ENCODE results near the gene PLXNC1.

PLXNC1 gene

DNA sequence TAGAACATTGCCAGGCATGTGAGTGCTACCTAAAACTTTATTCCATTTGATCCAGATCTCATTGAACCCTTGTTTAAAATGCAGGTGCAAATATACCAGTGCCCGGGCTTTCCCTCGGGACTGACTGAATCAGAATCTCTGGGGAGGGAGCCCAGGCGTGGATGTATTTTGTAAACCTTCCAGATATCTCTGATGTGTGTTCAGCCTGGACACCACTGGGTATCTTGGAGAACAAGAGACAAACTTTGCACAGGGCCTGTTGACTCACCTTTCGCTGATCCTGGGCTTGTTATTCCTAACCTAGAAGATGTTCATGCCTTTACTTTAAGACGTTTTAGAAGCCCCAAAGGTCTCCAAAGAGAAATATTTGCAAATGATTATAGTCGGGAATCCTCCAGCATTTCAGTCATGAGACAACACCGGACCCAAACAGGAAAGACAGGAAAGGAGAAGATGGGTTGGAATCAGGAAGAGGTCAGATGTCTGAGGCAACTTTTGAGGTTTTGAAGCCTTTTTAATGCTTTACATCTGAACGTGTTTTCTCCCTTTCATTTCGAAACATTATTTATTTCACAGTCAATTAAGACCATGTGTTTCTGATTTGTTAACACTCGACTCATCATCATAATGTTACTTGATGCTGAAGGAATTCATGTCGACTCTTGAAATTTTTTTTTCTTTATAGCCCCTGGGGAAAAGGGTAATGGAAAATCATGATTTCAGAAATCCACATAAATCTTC is 118.6 kb downstream of the PLXNC1 start:
- no peak for DNase-seq

DNA sequence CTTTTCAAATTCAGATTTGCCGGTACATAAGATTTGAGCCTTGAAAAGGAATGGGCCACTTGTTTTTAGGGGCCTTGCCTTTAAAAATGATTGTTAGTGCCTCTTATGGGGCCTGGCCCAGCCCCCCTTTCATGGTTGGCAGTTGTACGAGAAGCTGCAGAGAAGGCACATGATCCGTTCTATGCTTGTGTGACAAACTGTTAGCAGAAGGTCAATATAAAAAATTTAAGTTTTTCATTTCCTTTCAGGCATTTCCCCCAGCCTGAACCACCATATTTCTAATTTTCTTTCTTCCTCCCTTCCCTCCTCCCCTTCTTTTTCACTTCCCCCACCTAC is 119.1 kb downstream of the PLXNC1 start:
- DNase-seq, result no peak

DNA sequence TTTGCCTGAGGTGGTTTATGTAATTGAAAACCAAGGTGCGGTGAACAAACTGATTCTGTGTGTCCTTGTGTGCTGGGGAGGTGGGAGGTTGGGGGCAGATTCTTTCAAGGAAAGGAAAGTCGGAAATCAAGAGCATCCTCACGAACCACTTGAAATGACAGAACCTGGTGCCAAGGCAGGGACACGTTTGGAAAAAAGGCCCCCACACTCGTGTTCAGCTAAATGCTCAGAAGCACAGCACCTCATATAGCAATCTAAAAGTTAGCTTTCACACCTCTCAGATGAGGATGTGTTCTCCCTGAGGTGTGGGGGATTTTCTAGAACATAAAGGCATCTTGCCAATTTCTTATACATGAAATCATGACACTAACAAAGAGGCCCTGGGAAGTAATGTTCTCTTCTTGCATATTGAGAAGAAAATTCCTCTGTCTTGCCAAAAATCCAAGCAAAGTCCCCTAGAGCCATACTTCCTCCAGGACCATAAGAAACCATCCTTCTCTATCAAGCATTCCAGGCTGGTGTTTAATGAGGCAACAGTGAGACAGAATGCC is 119.6 kb downstream of the PLXNC1 start:
- no peak for DNase-seq

DNA sequence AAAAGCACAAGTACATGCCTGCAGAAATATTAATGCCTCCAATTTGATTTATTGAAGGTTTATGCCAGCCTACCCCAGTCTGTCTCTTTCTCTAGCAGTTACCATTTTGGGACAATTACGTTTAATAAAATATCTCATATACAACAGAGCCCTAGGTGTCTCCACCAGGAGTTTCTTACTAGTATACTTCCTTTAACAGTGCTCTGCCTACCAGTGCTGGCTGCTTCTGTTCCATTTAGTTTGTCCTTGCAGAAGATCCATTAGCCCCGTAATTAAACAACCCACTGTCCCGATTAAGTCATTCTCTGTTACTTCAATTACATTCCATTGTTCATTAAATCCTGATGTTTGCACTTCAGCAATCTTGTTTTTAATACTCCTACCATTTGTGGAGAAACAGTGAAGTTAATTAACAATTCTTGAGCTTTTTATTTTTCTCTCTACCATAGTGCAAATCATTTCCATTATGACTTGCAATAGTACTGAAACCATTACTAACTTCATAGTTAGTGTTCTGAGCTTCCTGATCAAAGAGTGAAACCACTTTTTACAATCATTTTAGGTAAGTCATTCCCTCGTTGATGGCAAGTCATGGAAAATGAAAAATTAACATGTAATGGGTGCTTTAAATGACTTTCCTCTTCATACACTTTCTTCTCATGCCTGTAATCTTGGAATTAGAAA is 121.1 kb downstream of the PLXNC1 start:
- DNase-seq, result no peak

DNA sequence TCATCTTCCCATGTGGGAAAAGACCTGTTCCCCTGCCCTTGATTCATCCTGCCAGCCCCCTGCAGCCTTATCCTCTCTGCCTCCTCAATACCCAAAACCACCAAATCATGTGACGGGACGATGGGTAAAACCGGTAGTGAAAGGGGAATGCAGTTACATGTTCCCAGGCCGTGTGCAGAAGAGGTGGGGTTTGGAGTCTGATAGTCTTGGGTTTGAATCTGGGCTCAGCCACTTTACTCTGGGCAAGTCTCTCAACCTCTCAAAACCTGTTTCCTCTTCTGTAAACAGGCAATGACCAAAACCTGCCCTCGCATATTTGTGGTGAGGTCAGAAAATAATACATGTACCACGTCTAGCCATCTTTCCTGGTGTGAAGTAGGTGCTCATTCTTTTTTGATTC is 123.0 kb downstream of the PLXNC1 start:
- no peak for DNase-seq

DNA sequence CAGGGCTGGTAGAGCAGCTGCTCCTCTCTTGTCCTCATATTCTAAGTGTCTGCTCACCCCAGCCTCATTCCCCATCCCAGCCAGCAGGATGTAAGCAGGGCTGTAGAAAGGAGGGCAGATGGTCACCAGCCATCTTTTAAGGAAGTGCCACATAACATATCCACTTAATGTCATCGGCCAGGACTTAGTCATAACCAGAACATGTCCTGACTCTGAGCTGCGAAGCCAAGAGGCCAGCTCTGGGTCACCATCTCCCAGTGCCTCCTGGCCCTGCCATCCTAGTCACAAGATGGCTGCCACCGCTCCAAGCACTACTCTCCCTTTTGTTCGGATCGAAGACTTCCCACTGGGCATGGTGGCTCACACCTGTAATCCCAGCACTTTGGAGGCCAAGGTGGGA is 123.9 kb downstream of the PLXNC1 start:
- DNase-seq, result no peak

DNA sequence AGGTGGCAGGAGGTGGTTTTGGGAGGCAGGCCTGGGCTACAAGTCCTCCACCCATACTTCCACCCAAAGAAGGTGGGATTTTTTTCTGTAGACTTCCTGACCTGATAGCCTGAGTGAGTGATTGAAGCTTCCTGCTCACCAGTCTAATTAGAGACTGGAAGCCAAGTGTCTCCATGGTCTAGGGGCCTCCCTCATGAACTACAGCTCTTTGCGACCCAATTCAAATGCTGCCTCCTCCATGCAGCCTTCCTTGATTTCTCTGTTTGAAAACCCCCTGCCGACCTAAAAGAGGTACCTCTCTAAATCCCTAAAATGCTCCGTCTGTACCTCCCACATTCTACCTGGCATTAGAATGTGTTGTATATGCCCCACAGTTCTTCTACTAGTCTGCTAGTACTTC is 124.9 kb downstream of the PLXNC1 start:
- DNase-seq, result no peak

DNA sequence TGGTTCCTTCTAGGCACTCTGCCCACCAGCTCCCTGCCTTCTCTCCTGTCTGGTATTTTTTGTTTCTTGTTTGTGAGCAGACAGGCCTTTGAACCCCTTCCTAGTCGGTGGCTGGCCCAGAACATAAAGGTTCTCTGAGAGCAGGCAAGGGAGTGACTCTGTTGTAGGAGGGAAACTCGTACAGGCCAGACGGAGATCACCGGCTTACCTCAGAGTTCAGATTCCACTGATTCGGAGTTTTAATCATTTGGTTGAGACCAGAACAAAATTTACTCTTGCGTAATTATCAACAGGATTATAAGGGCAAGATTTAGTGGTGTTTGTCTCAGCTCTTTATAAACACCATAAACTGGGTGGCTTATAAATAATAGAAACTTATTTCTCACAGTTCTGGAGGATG is 128.3 kb downstream of the PLXNC1 start:
- no peak for DNase-seq

DNA sequence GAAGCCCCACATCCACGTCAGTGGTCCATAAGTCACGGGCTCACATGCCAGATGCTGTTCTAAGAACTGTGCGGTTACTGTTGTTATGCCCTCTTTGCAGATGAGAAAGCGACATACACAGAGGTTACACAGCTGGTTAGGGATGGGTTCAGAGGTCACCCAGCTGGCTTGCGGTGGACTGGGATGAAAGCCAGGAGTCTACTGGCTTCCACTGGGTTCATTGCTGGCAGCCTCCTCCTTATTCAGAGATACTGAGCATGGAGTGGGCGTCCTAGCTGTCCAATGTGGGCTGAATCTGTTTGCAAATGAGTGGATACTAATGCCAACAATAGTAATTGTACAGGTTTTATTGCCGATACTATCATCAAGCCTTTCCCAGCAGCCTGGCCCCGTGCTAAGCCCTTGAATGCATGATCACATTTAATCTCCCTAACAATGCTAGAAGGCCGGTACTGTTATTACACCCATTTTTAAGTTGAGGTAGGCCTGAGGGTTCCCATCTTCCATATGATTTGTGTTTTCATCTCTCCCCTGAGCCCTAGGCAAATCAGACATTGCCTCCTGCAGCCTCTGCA is 129.1 kb downstream of the PLXNC1 start:
- DNase-seq, result no peak

DNA sequence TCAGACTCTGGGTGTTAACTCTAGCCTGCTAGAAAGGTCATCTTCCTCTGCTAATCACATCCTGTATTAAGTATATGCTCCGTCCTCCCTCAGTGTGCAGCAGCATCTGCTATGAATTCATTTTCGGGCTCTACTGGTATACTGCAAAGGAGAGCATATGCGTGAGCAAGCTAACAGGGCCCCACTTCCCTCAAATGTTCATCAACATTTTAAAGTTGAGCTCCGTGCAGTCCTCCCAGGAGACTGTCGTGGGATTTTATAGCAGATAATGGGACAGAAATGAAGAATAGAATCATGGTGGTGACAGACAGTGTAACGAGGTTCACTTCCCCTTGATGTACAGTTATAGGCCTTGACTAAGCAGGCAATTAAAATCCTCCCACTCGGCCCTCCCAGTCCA is 131.7 kb downstream of the PLXNC1 start:
- no peak for DNase-seq

DNA sequence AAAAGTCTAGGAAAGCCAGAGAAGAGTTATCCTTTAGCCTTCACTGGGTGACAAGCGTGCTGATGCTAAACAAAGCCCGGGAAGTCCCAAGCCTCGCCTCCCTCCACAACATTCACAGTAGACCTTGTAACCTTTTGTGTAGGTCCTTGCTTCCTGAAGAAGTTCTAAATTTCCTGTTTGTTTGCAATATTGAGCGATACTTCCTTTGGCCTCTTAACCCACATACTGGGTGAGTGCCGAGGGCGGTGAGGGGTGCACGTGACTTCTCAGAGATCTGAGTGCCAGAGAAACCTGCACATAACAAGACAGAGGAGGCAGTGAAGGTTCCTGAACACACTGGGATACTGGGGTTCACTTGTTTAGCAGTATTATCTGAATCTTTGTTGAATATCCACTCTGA is 134.3 kb downstream of the PLXNC1 start:
- no peak for DNase-seq

DNA sequence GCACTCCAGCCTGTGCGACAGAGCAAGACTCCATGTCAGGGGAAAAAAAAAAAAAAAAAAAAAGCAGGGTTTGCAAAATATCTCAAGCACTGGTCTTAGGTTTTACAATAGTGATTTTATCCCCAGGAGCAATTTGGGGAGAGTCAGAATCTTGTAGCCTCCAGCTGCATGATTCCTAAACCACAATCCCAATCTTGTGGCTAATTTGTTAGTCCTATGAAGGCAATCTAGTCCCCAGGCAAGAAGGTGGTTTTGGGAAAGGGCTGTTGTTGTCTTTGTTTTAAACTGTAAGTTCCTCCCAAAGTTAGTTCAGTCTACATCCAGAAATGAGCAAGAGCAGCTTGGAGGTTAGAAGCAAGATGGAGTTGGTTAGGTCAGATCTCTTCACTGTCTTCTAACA is 135.7 kb downstream of the PLXNC1 start:
- DNase-seq, result no peak

DNA sequence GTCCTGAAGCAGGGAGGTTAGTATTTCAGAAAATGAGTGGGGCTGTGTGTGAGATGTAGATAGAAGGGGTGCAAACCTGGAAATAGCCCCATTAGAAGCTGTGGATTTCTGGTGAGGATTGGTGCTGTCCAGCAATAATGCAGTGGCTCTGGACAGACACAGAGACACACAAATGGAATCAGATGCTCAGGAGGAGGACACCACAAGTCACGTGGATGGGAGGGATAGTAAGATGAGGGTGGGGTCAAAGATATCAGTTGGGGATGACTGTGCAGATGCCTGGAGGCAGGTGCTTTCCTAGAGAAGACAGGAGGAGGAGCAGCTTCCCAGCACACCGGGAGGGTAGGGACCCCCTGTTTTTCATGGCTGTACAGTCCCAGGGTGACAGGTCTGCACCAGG is 136.5 kb downstream of the PLXNC1 start:
- DNase-seq, result no peak

DNA sequence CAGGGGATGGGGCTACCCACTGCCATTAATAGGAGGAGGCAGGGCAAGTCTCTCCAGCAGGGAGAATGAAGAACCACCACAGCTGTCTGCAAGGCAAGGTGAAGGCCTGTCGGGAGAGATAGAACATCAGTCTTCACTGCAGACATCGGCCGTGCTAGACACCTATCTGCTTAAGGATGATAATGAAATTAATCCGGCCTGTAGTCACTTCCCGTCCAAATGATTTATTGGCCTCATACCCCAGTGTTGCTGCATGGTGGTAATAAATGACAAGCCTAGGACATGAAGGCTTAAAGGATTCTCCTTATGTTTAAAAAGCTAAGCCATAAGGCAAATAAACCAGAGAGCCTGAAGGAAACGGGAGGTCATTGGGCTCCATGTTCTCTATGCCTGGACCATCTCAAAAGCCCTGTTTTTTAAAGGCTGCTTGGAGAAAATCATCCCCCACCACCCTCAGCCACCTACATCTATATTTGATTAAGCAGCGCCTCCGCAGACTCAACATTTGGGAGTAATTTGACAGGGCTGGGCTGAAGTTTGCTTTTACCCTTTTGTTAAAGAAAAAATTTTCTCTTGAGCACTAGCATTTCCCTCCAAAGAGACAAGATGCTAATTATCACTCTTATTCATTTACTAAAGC is 137.7 kb downstream of the PLXNC1 start:
- no peak for DNase-seq

DNA sequence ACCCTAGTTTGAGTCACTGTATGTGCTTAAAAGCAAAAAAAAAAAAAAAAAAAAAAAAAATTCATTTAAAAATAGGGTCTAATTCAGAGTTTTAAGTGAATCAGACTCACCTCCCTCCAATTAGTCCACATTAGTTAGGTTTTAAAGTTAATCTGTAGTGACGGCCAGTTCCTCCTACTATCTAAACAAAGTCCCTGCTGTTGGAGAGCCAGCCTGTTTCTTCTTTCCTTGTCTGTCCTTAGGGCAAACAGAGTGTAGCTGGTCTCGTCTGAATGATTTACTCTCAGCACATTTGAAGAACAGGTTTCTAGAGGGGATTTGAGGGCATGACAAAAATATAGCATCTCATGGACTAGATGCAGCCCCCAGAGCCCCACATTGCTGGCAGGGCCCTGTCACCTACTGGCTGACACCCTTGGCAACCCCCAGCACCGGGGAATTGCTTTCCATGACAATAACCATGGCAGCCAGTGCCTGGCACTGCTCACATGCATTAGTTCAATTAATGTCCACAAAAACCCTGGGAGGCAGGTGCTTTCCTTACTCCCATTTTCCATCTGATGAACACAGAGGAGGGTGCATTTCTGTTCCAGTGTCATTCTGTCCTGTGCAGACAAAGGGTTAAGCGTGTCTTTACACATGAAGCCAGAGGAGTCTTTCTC is 138.3 kb downstream of the PLXNC1 start:
- DNase-seq, result no peak

DNA sequence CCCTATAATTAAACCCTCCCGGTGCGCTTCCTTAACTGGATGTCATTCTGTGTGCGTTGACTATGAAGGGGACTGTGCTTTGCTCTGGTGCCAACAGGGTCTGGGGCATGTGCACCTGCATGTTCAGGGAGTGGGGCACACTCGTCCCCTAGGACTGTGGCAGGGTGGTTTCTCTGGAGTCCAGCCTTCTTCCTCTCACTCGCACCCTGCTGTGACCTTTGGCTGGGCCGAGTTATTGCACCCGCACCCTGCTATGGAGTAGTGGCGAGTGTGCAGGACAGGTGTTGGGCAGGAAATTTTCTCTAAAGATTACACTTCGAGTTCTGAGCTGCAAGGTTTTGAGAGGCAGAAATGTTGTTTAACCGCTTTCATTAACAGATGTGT is 138.9 kb downstream of the PLXNC1 start:
- no peak for DNase-seq

DNA sequence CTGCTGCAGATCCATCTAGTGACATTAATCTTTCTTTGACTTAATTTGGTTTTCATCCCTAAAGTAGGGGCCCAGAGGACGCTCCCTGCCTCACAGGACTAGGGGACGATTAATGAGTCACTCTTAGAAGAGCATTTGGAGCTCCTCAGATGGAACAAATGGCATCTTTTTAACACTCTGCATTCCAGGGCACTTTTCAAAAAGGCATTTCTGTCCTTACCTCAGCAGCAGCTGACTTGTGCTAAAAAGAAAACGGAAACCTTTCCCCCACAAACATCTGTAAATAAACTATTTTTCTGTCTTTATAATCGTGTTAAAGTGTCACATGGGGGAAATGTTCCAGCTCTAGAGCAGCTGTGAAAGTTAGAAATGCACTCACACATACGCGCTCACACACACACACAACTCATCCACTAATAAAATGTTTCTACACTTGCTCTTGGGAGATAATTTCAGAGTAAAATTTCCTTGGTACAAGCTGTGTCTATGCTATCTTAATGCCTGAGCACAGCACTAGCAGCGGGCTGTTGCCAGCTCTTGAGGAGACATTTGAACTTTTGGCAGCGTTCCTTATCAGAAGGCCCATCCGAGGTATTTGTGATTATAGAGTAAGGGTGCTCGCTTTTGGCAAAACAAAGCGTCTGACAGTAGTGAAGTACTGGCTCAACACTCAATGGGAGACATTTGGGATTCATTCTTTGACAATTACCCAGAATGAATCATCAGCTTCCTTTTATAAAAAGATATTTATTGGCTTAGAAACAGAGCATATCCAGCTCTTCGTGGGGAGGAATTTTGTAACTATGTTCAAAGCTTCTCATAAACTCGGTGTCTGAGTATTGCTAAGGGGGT is 141.3 kb downstream of the PLXNC1 start:
- DNase-seq, result no peak

DNA sequence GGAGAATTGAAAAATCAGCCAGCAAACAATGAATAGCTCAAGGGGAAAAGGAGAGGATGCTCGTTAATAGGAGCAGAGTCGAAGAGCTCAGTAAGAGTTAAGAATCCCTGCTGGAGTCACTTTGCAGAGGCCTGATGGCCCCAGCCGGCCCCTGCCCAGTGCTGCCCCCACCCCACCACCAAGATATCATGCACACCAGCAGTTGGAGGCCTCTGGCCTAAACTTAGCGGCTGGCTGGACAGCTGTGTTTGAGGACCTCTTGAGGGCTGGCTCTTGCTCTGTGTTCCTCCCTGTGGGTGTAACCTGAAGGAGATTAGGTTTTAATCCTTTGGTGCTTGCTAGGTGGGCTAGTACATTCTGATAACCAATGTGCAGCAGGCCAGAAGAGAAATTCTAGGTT is 142.0 kb downstream of the PLXNC1 start:
- DNase-seq, result no peak

DNA sequence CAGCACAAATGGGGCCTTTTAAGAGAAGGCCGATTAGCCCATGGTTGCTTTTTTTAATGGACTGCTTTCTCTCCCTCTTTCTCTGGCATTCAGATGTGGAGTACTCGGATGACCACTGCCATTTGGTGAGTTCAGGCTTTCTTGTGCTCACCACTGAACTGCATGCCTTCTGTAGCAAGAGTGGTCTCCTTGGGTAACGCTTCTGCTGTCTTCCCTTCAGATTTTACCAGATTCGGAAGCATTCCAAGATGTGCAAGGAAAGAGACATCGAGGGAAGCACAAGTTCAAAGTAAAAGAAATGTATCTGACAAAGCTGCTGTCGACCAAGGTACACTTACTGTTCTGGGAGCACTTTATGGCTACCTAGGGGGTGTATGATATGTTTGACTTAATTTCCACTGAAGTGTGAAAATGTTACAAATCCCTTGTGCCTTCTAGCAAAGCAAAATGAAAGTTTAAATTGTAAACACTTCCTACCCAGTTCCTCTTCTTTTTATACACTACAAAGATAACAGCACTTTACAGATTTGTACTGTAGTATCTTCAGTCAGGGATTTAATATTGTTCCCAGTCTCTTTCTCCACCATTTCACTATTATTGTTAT is 148.8 kb downstream of the PLXNC1 start:
- DNase-seq, result no peak

DNA sequence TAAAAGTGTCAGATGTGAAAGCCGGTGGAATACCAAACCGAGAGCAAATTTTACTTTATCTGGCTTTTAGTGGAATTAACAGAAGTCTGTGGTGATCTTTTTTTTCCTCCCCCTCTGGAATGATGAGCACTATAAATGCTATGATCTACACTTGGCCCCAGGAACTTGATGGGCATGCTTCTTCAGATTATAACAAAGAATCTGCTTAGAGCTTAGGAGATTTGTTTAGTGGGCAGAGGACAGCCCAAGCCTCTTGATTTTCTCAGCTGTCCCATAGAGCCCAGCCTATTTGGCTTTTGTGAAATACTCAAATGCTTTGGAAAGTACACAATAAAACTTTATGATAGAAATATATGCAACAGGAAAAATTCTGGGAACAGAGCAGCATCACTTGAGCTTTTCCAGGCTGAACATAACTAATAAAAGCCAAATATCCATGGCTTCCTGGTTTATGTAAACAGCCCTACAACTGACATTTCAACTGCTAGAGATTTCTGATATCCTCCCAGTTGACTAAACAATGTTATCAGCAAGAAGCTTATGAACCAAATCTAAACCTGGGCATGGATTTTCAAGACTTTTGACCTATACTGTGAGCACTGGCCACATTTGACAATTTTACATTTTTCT is 149.6 kb downstream of the PLXNC1 start:
- no peak for DNase-seq

DNA sequence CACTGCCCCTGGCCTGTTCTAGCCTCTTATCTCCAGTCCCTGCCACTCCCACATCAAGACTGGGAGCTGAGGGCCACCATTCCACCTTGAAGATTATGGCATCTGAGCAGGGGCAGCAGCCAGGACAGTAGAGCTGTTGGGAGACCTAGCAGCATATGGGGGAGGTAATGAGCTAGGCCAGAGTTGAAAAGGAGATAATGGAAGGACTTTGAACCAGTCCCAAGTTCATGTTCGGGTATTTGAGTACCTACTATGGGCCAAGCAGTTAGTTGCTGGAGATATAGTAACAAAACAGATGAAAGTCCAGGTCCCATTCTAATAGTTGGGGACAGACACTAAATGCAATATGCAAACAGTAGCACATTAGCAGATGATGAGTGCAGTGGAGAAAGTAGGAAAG is 151.5 kb downstream of the PLXNC1 start:
- no peak for DNase-seq

Data from cerebellar nuclear complex (tissue), 1 donor.